Measurements from ENCODE around the gene WWOX.

DNA sequence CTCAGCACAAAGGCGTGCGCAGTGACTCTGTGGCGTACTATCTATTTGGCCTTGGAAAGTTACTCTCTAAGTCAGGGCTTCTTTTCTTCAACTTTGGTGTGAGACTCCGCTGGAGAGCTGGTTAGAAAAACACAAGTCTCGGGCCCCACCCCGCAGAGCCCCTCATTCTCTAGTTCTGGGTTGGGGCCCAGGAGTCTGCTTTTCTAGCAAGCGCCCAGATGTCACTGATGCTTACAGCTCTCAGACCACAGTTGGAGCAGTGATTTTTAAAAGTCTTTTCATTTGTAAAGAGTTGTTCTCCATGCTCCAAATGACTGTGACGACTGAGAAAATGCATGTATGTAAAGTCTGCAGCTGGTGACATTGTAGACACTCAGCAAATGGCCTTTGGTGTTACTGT, 582.3 kb downstream of the WWOX start:
- TF ChIP-seq CTCF (IDR thresholded peaks at IDR 0.05): no peak
- TF ChIP-seq EZH2 (IDR thresholded peaks at IDR 0.05; ENCODE audit: borderline replicate concordance, insufficient read depth, low read depth, low read length, poor library complexity, severe bottlenecking): no peak
